8988T (cell line): ENCODE measurements around the gene EML3.
"Not testable (repeated sequence)": the region's sequence is repeated elsewhere in the genome, so short reads cannot be mapped to it uniquely, and the experiment has no call there.

ENCODE experiments used
- DNase-seq: peaks from one replicate; pipeline ENCODE4 v3.0.0; 2011

Gene EML3

DNA sequence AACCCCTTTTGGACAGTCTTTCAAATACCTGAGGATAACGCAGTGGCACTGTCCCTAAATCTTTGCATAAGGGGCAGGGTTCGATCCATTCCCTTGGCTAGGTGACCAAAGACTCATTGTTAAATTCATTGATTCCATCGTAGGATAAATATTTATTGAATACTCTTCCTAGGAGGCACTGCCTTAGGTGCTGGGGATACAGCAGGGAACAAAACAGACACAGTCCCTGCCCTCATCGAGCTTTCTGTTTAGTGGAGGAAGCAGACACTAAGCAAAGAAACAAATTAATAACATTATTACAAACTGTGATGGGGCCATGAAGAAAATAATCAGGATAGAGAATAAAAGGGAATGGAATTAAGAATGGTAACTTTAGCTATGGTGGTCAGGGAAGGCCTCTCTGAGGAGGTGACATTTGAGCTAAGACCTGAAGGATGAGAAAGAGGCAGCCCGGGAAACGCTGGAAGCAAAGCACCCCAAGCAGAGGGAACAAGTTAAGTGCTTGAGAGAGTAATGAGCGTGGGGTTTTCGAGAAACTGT lies 8.5 kb upstream of the EML3 start:
- DNase-seq = no peak

DNA sequence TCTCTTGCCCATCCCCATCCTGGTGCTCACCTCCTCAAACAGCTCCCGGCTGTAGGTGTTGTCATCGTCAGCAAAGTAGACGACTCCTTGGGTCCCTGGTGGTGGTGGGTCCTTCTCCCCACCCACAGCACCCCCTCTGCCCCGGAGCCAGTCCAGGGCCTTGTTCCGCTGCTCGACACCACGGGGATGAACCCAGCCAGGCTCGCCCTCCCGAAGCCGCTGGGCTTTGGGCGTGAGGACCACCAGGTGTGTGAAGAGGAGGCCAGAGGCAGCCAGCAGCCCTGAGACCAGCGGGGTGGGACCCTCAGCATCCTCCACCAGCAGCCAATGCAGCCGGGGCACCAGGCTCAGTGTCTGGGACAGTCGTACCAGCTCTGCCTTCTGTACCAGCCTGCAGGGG lies 4.4 kb upstream of the EML3 start:
- DNase-seq = not testable (repeated sequence)

DNA sequence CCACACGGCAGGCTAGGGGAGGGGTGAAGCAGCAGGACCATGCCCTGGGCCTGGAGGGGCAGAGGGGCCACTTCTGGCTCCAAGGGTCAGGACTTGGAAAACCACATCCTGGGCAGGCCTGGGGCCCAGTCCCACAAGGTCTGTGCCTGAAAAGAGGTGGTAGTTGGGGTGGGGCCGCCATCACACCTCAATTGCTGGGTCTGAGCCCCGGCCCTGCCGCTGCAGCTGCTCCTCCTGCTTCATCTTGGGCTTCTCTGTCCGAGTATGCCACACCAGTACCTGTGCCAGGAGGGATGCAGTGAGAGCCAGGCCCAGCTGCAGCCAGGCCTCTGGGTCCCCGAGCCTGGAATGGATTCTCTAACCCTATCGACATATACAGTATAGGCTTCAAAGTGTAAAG lies 2.9 kb upstream of the EML3 start:
- no peak for DNase-seq

- DNase-seq = no peak
Measured at GRCh38 chr11:62614275-62614674, 1.7 kb upstream of the EML3 start.

- DNase-seq = no peak
Measured at GRCh38 chr11:62613291-62613778, 760 bp upstream of the EML3 start.

GRCh38 chr11:62611705-62612365 lies 740 bp downstream of the EML3 start:
- no peak for DNase-seq

- no peak for DNase-seq
Measured at GRCh38 chr11:62610814-62611704, 1.5 kb downstream of the EML3 start.

DNA sequence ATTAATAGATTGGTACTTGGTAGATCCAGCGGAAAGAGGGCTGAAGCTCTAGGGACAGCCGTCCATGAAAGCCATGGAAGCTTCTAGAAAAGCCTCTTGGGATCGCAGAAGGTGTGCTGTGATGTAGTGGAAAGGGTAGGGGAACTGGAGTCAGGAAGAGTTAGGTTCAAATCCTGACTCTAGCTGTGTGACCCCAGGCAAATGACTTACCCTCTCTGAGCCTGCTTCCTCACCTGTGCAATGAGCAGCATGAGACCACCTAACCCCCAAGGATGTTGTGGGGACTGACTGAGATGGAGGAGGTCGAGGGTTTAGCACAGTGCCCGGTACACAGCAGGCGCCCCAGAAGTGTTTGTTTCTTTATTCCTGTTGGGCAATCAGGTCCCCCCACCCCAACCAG lies 2.2 kb downstream of the EML3 start:
- DNase-seq = no peak

DNA sequence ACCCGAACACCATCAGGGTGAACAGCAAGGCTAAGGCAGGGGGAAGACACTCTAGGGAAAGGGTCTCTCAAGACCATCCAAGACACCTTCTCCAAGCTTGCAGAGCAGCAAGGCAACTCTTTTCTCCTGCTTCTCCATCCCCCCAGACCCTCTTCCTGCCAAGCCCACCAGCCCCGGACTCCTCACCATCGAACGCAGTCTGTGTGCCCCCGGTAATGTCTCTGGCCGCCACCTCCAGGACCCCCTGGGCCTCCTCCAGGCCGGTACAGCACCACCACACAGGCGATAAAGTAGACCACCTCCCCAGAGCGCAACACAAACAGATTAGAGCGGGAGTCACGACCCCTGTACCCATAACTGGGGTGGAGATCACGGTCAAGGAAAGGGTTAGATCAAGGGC lies 3.8 kb downstream of the EML3 start:
- DNase-seq = no peak

DNA sequence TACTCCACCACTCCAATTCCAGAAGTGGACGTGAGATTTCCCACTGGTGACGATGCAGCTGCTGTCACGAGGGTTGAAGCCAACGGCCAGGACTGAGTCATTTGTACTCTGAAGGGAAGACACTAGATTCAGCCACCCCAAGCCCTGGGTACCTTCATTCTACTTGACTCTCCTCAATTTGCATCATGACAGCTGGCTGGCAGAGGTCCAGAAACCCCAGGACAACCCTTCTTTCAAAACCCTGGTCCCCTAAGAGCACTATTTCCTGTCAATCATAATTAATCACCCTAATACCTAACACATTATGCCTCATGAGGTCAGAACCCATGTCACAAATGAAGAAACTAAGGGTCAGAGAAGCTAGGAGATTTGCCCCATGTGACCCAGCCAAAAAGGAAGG lies 4.9 kb downstream of the EML3 start:
- no peak for DNase-seq

DNA sequence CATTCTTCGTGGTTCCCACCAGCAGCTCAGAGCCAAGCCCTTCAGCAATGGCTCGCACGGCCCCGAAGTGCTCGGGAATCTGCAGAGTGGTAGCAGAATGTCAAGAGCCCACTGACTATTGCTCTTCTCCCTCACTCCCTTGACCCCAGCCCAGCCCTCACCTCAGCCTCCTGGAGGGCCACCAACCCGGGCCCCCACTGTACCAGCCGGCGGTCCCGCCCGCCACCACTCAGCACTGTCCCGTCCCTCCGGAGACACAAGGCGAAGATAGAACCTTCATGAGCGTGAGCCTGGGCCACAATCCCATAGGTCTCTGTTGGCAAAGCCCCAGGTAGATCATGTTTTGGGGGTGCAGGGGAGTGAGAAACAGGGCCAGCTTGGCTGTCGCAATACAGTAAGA lies 6.7 kb downstream of the EML3 start:
- DNase-seq = no peak

- no peak for DNase-seq
Measured at GRCh38 chr11:62605467-62605866, 7.1 kb downstream of the EML3 start.

- DNase-seq = no peak
Measured at GRCh38 chr11:62604460-62605120, 8.0 kb downstream of the EML3 start.

DNA sequence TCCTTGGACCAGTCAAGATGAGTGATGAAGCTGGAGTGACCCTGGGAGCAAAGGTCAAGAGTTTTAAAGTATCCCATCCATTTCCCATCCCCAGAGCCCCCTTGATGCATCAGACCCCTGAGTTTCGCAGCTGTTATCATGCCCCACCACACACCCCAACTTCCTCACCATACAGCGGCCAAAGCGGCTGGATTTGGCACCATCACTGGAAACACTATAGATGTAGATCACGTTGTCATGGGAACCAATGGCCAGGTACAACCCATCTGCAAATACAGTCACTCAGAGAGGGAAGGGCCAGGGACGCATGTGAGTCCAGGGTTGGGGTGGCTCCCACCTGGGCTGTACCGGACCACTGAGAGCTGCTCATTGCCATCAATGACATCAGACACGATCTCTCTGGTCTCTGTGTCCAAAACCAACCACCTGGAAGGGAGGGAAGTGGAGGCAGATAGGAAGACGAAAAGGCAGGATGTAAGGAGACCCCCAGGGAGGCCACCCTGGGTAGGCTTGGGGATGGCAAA lies 8.7 kb downstream of the EML3 start:
- DNase-seq = no peak

DNA sequence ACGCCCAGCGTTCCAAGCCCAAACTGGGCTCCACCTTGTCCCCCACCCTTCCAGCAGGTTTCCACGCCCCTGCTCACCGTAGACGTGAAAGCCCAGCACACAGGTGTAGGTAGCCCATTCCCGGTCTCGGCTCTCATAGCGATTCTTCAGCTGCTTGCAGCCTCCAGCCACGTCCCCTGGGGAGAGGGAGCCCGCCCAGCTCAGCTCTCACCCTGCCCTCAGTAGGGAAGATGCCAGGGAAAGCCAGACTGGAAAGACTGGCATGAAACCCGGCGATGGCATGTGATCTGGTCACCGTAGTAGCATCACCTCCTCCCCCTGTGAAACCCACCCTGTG lies 9.5 kb downstream of the EML3 start:
- DNase-seq = no peak

- DNase-seq = no peak
Measured at GRCh38 chr11:62602141-62603071, 10.2 kb downstream of the EML3 start.

- peak; percentile 98 for DNase-seq
Measured at GRCh38 chr11:62601372-62602140, 11.0 kb downstream of the EML3 start, which contains the start of gene MTA2. Gene MTA2 (minus strand): TSS chr11:62601865. CDS start chr11:62601450, 415 bp downstream.

DNA sequence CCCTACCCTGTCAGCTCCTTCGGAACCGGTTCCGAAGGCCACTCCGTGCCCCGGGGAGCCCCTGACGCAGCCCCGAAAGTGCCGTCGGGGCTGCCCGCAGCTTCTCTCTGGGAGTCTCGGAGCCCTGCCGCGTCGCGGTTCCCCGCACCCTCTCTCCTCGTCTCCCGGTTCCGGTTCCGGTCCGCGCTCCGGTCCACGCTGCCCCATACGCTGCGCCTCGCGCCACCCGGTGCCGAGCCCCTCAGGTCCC lies 11.5 kb downstream of the EML3 start:
- no peak for DNase-seq

DNA sequence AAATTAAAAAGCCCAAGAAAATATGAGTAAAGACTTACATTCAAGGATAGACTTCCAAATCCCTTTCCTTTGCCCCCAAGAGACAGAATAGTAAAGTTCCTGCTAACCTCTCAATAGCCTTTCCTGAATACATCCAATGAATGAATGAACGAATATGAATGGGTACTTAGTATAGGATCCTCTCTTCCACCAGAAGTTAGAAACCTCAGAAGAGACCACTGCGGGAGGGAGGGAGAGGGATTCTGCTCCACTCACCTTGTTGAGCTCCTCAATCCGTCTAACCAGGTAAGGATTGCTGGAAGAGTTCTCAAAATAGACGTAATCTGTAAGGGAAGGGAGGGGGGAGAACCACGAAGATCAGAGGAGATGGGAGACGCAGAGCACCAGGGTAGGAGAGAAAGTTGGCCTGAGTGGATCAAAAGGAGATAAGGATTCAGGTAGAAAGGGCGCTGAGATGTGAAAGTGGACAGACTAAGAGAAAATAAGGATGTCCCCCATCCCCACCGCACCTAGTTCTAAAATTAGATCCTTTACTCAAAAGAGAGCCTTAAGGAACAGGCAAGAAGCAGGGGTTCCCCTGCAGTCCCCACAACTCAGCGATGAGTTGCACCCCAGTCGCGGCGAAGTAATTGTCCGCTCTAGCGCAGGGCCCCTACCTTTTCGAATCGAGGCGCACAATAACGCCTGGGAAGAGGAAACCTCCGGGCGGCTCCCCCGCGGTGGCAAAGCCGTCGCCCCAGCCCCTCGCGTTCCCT lies 12.0 kb downstream of the EML3 start:
- no peak for DNase-seq

GRCh38 chr11:62599901-62600300 lies 12.7 kb downstream of the EML3 start:
- no peak for DNase-seq
